ENCODE data around the gene GRXCR1. TPM values are rescaled to one million over a fixed set of nuclear protein-coding genes. Genes with fewer than 3 reads are reported as not detected.

Gene GRXCR1
- total RNA-seq, 1 donor from 2014 or later, result not detected

DNA sequence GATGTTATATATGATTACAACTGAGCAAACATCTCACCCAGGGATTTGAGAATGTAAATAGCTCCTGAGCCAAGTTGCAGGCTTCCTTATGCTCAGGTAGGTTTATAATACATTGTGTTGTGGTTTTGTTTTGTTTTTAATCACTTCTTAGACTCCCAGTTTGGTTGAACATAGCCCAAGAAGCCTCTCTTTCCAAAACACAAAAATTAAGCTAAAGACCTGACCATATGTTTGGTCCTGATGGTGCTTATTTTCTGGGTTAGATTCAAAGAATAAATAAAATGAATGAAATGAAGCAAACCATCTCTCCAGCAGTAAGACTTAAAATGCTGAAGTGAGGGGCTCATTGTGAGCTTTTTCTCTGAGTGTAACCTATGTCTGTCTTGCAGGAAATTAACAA lies 93.5 kb downstream of the GRXCR1 start:
- Mint-ChIP-seq H3K9me3 (peaks cover 8% of the 10 kb centered on the region), H3K36me3 (ENCODE audit: low read depth) (no peaks in the 10 kb centered on the region), H3K27ac (no peak overlapping the region), H3K27me3 (no peaks in the 10 kb centered on the region), H3K4me1 (no peaks in the 10 kb centered on the region), H3K4me3 (no peak overlapping the region)
- DNase-seq (no peak), ATAC-seq (ENCODE audit: low read depth) (no peak)
- ChIA-PET POLR2A (no interaction called here), CTCF (interaction anchor here (1.7 kb wide), 1 partner anchor 9 kb away, joined by 4 read pairs; no protein-coding TSS in a partner anchor)
- TF ChIP-seq, protein P1, sequence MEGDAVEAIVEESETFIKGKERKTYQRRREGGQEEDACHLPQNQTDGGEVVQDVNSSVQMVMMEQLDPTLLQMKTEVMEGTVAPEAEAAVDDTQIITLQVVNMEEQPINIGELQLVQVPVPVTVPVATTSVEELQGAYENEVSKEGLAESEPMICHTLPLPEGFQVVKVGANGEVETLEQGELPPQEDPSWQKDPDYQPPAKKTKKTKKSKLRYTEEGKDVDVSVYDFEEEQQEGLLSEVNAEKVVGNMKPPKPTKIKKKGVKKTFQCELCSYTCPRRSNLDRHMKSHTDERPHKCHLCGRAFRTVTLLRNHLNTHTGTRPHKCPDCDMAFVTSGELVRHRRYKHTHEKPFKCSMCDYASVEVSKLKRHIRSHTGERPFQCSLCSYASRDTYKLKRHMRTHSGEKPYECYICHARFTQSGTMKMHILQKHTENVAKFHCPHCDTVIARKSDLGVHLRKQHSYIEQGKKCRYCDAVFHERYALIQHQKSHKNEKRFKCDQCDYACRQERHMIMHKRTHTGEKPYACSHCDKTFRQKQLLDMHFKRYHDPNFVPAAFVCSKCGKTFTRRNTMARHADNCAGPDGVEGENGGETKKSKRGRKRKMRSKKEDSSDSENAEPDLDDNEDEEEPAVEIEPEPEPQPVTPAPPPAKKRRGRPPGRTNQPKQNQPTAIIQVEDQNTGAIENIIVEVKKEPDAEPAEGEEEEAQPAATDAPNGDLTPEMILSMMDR (IDR thresholded peaks at IDR 0.05), result no peak
- intact Hi-C loops (cut with micrococcal nuclease), result no loop called here

DNA sequence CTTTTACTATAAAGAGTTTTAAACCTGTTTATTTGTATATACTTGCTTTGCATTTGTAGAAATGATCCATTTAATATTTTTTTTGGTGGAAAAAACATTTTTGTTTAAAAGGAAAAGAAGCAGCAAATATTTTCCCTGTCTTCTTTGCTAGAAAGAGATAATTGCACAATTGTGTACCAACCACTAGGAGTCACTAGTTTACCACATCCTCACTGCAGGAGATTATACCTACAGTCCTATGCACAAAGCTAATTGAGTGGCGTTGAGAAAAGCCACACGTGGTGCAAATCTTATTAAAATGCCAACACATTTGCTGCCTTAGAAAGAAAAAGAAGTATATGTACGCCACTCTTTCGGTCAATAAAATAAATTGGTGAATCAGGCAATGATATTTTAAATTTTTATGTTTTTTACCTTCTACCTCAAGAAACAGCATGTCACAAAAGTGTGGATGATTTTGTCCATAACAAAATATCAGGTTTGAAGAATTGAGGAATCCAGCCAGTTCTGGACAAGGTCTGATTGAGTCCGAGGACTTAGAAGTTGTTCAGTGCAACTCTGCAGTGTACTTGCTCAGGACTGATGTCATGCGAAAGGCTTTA lies 102.9 kb downstream of the GRXCR1 start:
- Mint-ChIP-seq H3K27ac (no peak overlapping the region), H3K27me3 (no peaks in the 10 kb centered on the region), H3K4me1 (no peaks in the 10 kb centered on the region), H3K9me3 (peaks cover 4% of the 10 kb centered on the region), H3K36me3 (ENCODE audit: low read depth) (no peaks in the 10 kb centered on the region), H3K4me3 (no peak overlapping the region)
- POLR2A ChIA-PET, result no interaction called here
- intact Hi-C loops (cut with micrococcal nuclease), result no loop called here
- TF ChIP-seq, protein P1 (IDR thresholded peaks at IDR 0.05), result no peak
- no peak for ATAC-seq (ENCODE audit: low read depth)
- CTCF ChIA-PET, result interaction anchor here (0.6 to 0.9 kb wide), 2 partner anchors 10 to 360 kb away, joined by 3 to 4 read pairs; no protein-coding TSS in a partner anchor
- DNase-seq, result no peak

DNA sequence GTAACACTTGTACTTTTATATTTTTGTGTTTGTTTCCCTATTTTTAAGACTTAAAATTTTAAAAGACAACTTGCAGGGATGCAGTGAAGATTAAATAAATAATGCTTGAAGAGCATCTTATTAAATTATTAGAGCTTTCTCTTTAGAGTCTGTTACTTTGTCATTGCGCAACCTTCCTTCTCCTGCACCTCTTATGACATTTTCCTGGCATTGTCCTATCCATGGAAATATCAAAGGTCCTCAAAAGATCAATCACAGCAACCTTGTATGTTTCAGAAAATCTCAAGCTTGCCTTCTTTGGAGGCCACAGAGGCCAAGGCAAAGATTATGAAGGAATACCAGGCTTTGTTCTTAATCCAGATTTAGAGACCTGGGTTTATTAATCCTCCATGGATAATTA lies 116.3 kb downstream of the GRXCR1 start:
- no peak overlapping the region for H3K27ac Mint-ChIP-seq
- DNase-seq (no peak), ATAC-seq (ENCODE audit: low read depth) (no peak)
- ChIA-PET CTCF (no interaction called here), POLR2A (no interaction called here)
- intact Hi-C loops (cut with micrococcal nuclease), result no loop called here
- TF ChIP-seq, protein P1 (IDR thresholded peaks at IDR 0.05), result no peak
- peaks cover 7% of the 10 kb centered on the region for H3K9me3 Mint-ChIP-seq
- H3K36me3 Mint-ChIP-seq (ENCODE audit: low read depth), result no peaks in the 10 kb centered on the region
- no peaks in the 10 kb centered on the region for H3K27me3 Mint-ChIP-seq
- H3K4me3 Mint-ChIP-seq, result no peak overlapping the region
- H3K4me1 Mint-ChIP-seq, result no peaks in the 10 kb centered on the region

DNA sequence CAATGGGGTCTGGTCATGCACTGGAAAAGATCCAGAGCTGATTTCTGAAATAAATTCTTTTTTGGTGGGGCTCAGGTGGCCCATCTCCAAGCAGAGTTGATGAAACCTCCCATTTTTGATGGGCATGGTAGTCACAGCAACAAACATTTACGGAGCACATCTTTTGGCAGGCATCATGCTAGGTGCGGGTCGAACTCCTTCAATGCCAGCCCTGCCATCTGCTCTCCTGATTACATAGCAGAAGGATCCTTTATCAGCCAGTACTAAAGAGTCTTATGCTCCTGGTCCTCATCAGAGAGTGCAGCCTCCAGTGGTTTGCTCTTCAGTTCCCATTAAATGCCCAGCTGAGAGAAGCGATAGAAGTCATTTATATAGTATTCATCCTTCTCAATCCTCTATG lies 121.7 kb downstream of the GRXCR1 start:
- no peak for DNase-seq
- POLR2A ChIA-PET, result no interaction called here
- Mint-ChIP-seq H3K27me3 (no peaks in the 10 kb centered on the region), H3K4me1 (no peaks in the 10 kb centered on the region), H3K27ac (no peak overlapping the region), H3K4me3 (no peak overlapping the region), H3K36me3 (ENCODE audit: low read depth) (no peaks in the 10 kb centered on the region), H3K9me3 (no peaks in the 10 kb centered on the region)
- ATAC-seq (ENCODE audit: low read depth), result no peak
- TF ChIP-seq, protein P1 (IDR thresholded peaks at IDR 0.05), result no peak
- CTCF ChIA-PET, result no interaction called here
- intact Hi-C loops (cut with micrococcal nuclease), result no loop called here

DNA sequence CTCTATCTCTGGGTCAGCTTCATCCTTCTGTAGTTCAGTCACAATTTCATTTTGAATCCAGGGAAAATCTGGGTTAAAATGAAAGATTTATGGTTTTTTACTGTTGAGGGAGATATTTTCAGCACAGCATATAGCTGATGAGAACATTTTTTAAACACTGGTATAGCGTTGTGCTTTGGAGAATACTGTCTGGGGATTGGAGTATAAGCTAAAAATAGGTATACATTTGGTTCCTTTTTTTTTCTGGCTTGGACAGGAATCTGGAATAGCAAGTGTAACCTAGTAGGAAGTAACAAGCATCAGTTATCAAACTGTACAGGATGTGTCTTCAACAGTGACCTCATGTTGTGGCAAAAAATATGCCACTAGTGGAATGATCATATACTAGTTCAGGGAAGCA lies 149.1 kb downstream of the GRXCR1 start:
- Mint-ChIP-seq H3K27ac (no peak overlapping the region), H3K4me1 (no peaks in the 10 kb centered on the region), H3K36me3 (ENCODE audit: low read depth) (no peaks in the 10 kb centered on the region), H3K9me3 (no peaks in the 10 kb centered on the region), H3K4me3 (no peak overlapping the region), H3K27me3 (no peaks in the 10 kb centered on the region)
- ChIA-PET POLR2A (no interaction called here), CTCF (no interaction called here)
- TF ChIP-seq, protein P1 (IDR thresholded peaks at IDR 0.05), result no peak
- intact Hi-C loops (cut with micrococcal nuclease), result no loop called here
- no peak for DNase-seq
- ATAC-seq (ENCODE audit: low read depth), result no peak
